ENCODE measurements around the gene EHMT1. TPM values are rescaled to one million over a fixed set of nuclear protein-coding genes. Genes with fewer than 3 reads are reported as not detected.
A peak's percentile ranks its signal among the peaks of the same experiment; 100 is the strongest.

EHMT1 gene
- total RNA-seq, 2 donors from 2014 or later: 137 to 139 TPM

DNA sequence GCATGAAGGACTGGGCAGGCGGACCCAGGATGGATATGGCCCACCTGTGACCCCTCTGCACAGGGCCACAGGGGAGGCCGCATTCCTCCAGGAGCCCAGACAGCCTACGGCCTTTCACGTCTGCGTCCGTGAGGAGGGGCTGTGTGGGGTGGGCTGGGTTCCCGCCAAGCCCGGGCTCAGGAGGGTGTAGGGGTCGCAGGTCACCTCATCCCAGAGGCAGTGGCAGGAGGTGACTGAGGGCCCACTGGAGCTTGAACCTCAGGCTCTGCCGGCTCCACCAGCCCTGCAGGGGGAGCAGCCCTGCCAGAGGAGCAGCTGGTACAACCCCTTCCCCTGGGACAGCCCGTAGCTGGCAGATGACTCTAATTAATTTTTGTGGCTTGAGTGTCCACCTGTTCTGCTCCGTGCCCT is 218.0 kb downstream of the EHMT1 start:
- Histone ChIP-seq H3K9ac (ENCODE audit: extremely low read depth, low read length, poor library complexity, severe bottlenecking) (no peak overlapping the region), H3K27ac (ENCODE audit: low read depth, low read length) (no peak overlapping the region), H3K36me3 (ENCODE audit: control insufficient read depth, insufficient read depth, low read length) (peaks cover 20% of the 10 kb centered on the region), H3K9me3 (ENCODE audit: control insufficient read depth, low read length) (no peaks in the 10 kb centered on the region), H3K27me3 (ENCODE audit: control insufficient read depth, insufficient read depth, low read length, poor library complexity, severe bottlenecking) (no peaks in the 10 kb centered on the region), H3K4me3 (ENCODE audit: low read length) (no peak overlapping the region), H3K4me1 (ENCODE audit: control insufficient read depth, insufficient read depth, low read length) (no peaks in the 10 kb centered on the region)
- Mint-ChIP-seq H3K27me3 (ENCODE audit: insufficient read depth) (no peaks in the 10 kb centered on the region), H3K36me3 (ENCODE audit: low read depth) (peaks cover 37% of the 10 kb centered on the region), H3K9me3 (peaks cover 12% of the 10 kb centered on the region), H3K4me1 (no peaks in the 10 kb centered on the region), H3K4me3 (no peak overlapping the region), H3K27ac (no peak overlapping the region)
- WGBS, 2 experiments (ENCODE audit: insufficient coverage in 1 of 2, insufficient read length in 1 of 2): 86 to 87% methylated on average over 8 to 12 of the region's 12 CpGs
- TF ChIP-seq, protein P1, sequence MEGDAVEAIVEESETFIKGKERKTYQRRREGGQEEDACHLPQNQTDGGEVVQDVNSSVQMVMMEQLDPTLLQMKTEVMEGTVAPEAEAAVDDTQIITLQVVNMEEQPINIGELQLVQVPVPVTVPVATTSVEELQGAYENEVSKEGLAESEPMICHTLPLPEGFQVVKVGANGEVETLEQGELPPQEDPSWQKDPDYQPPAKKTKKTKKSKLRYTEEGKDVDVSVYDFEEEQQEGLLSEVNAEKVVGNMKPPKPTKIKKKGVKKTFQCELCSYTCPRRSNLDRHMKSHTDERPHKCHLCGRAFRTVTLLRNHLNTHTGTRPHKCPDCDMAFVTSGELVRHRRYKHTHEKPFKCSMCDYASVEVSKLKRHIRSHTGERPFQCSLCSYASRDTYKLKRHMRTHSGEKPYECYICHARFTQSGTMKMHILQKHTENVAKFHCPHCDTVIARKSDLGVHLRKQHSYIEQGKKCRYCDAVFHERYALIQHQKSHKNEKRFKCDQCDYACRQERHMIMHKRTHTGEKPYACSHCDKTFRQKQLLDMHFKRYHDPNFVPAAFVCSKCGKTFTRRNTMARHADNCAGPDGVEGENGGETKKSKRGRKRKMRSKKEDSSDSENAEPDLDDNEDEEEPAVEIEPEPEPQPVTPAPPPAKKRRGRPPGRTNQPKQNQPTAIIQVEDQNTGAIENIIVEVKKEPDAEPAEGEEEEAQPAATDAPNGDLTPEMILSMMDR (conservative IDR thresholded peaks at IDR 0.05): peak; percentile 64
- DNase-seq: peak; percentile 63

DNA sequence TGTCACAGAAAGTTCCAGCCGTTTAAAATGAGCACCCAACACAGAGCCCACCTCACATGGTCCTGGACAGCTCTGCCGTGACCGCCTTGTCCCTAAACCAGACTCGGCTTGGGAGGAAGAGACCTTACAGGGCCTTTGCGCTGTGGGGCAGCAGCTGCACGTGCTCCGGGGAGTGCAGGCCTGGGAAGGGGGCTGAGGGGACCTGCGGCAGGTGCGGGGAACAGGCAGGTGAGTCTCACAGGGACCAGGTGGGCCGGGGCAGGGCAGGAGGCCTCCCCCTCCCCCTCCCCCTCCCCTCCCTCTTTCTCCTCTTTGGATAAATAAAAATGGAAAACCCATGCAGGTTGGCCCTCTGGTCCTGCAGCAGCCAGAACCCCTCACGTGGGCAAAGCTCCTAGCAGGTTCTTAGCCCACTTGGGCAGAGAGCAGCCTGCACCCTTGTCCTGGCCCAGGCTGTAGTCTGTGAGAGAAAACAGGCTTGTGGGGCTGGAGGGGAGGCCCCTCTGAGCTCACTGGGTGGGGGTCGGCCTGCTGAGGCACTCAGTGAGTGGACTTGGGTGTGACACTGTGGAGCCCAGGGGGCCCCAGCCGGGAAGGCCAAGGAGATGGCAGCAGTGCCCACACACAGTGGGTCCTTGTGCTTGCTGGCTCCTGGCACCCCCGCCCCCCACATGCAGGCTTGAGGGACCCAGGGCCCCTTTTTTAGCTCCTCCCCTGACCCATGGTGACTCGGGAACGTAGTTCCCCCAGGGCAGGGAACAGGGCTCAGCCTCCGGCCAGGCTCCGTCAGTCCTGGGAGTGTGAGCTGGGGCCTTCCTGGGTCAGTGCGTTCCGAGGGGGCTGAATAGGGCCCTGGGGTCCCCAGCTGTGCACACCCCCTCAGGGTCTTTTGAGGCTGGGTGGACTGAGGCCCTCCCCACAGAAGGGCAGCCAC is 218.8 kb downstream of the EHMT1 start:
- no peak overlapping the region for H3K4me3 ChIP-seq (ENCODE audit: low read length)
- H3K9me3 Mint-ChIP-seq: peaks cover 12% of the 10 kb centered on the region
- H3K9ac ChIP-seq (ENCODE audit: extremely low read depth, low read length, poor library complexity, severe bottlenecking): no peak overlapping the region
- H3K27ac ChIP-seq (ENCODE audit: low read depth, low read length): no peak overlapping the region
- H3K4me1 ChIP-seq (ENCODE audit: control insufficient read depth, insufficient read depth, low read length): no peaks in the 10 kb centered on the region
- TF ChIP-seq, protein P1 (conservative IDR thresholded peaks at IDR 0.05): no peak
- DNase-seq: no peak
- H3K27me3 Mint-ChIP-seq (ENCODE audit: insufficient read depth): no peaks in the 10 kb centered on the region
- peaks cover 33% of the 10 kb centered on the region for H3K36me3 Mint-ChIP-seq (ENCODE audit: low read depth)
- H3K27ac Mint-ChIP-seq: no peak overlapping the region
- no peaks in the 10 kb centered on the region for H3K27me3 ChIP-seq (ENCODE audit: control insufficient read depth, insufficient read depth, low read length, poor library complexity, severe bottlenecking)
- peaks cover 20% of the 10 kb centered on the region for H3K36me3 ChIP-seq (ENCODE audit: control insufficient read depth, insufficient read depth, low read length)
- H3K4me3 Mint-ChIP-seq: no peak overlapping the region
- no peaks in the 10 kb centered on the region for H3K4me1 Mint-ChIP-seq
- H3K9me3 ChIP-seq (ENCODE audit: control insufficient read depth, low read length): no peaks in the 10 kb centered on the region
- WGBS, 2 experiments (ENCODE audit: insufficient coverage in 1 of 2, insufficient read length in 1 of 2): 90 to 92% methylated on average over 9 to 20 of the region's 20 CpGs

- no peak for DNase-seq
- WGBS, 2 experiments (ENCODE audit: insufficient coverage in 1 of 2, insufficient read length in 1 of 2): 94 to 97% methylated on average over 9 to 10 of the region's 10 CpGs
- TF ChIP-seq, protein P1 (conservative IDR thresholded peaks at IDR 0.05): no peak
- Mint-ChIP-seq H3K9me3 (peaks cover 17% of the 10 kb centered on the region), H3K27ac (no peak overlapping the region), H3K4me3 (no peak overlapping the region), H3K4me1 (no peaks in the 10 kb centered on the region), H3K36me3 (ENCODE audit: low read depth) (peaks cover 24% of the 10 kb centered on the region), H3K27me3 (ENCODE audit: insufficient read depth) (no peaks in the 10 kb centered on the region)
- no peak overlapping the region for H3K4me3 ChIP-seq (ENCODE audit: low read length)
- H3K4me1 ChIP-seq (ENCODE audit: control insufficient read depth, insufficient read depth, low read length): no peaks in the 10 kb centered on the region
- no peaks in the 10 kb centered on the region for H3K27me3 ChIP-seq (ENCODE audit: control insufficient read depth, insufficient read depth, low read length, poor library complexity, severe bottlenecking)
- peaks cover 20% of the 10 kb centered on the region for H3K36me3 ChIP-seq (ENCODE audit: control insufficient read depth, insufficient read depth, low read length)
- H3K27ac ChIP-seq (ENCODE audit: low read depth, low read length): no peak overlapping the region
- no peak overlapping the region for H3K9ac ChIP-seq (ENCODE audit: extremely low read depth, low read length, poor library complexity, severe bottlenecking)
- no peaks in the 10 kb centered on the region for H3K9me3 ChIP-seq (ENCODE audit: control insufficient read depth, low read length)
Observed at GRCh38 chr9:137838576-137838975, 219.8 kb downstream of the EHMT1 start.
